Panc1 (cell line): ENCODE measurements around the gene GAL3ST2. TPM values are rescaled to one million over a fixed set of nuclear protein-coding genes. Genes with fewer than 3 reads are reported as not detected.
A peak's percentile ranks its signal among the peaks of the same experiment; 100 is the strongest.
"Not testable (repeated sequence)": the region's sequence is repeated elsewhere in the genome, so short reads cannot be mapped to it uniquely, and the experiment has no call there.

Source experiments
- ATAC-seq: fragments of 200-7000 bp; cut with Tn5 transposase; 2 replicates; pipeline ENCODE4 v1.9.1; 2020; ENCODE audit warnings: mild to moderate bottlenecking, moderate library complexity
- BruUV-seq: library from RNA; stranded (reverse); fragments of 400-500 nt; replicated peaks from 2 replicates; lab custom pipeline; 2021; lab: Mats Ljungman, UMichigan
- CTCF ChIA-PET: fragments of 300-600 bp; sonication (Branson Sonifier 250); formaldehyde crosslinking; loops from one replicate; lab custom pipeline; 2022; ENCODE audit warnings: antibody characterized with exemption; lab: Charles Lee
- POLR2A ChIA-PET: fragments of 300-600 bp; sonication (Branson Sonifier 250); formaldehyde crosslinking; loops from one replicate; lab custom pipeline; 2022; ENCODE audit warnings: antibody characterized with exemption; lab: Charles Lee
- DNase-seq: peaks from one replicate; pipeline ENCODE4 v3.0.0-alpha.2; 2010; ENCODE audit warnings: low read depth, low spot score
- H3K27ac ChIP-seq: 2 replicates; pipeline ENCODE4 v1.5.1; 2011; ENCODE audit warnings: mild to moderate bottlenecking, low read length, inconsistent platforms
- H3K27me3 ChIP-seq: fragments of 200-500 bp; sonication (Bioruptor generic); 2 replicates; pipeline ENCODE4 v1.6.0; 2014; ENCODE audit warnings: low read length, inconsistent platforms; ENCODE audit not compliant: control insufficient read depth, insufficient read depth
- H3K36me3 ChIP-seq: fragments of 200-500 bp; sonication (Bioruptor generic); 2 replicates; pipeline ENCODE4 v1.5.1; 2014; ENCODE audit warnings: inconsistent platforms, mild to moderate bottlenecking, low read length, moderate library complexity; ENCODE audit not compliant: control insufficient read depth, insufficient read depth
- H3K4me1 ChIP-seq: 2 replicates; pipeline ENCODE4 v1.5.1; 2011; ENCODE audit warnings: inconsistent platforms, mild to moderate bottlenecking, low read length, moderate library complexity; ENCODE audit not compliant: control insufficient read depth, insufficient read depth
- H3K4me3 ChIP-seq, 2 experiments: 2 replicates each; pipeline ENCODE4 v1.5.1; 2011 to 2012; ENCODE audit warnings: low read depth in 2 of 2, low read length in 2 of 2, mild to moderate bottlenecking in 2 of 2, inconsistent platforms in 1 of 2, moderate library complexity in 1 of 2
- H3K9me3 ChIP-seq: fragments of 200-500 bp; sonication (Bioruptor generic); 2 replicates; pipeline ENCODE4 v1.5.1; 2014; ENCODE audit warnings: low read depth, mild to moderate bottlenecking, inconsistent platforms, low read length, moderate library complexity; ENCODE audit not compliant: control insufficient read depth, insufficient read depth
- CTCF ChIP-seq: fragments of 450-650 bp; IDR thresholded peaks from 2 replicates; pipeline ENCODE4 v1.5.1; 2017; ENCODE audit warnings: mild to moderate bottlenecking
- POLR2AphosphoS5 ChIP-seq: IDR thresholded peaks from 2 replicates; pipeline ENCODE4 v1.6.1; 2012; ENCODE audit warnings: mild to moderate bottlenecking, low read depth, low read length, moderate library complexity
- REST ChIP-seq, 2 experiments: IDR thresholded peaks; 2 replicates each; pipeline ENCODE4 v1.6.1; 2011 to 2012; ENCODE audit warnings: low read depth in 2 of 2, control low read depth in 1 of 2, low read length in 1 of 2, mild to moderate bottlenecking in 1 of 2, moderate library complexity in 1 of 2; ENCODE audit not compliant: insufficient read depth in 1 of 2
- SIN3A ChIP-seq: IDR thresholded peaks from 2 replicates; pipeline ENCODE4 v1.6.1; 2012; ENCODE audit warnings: low read depth, mild to moderate bottlenecking, low read length, moderate library complexity, borderline replicate concordance; ENCODE audit not compliant: insufficient read depth
- TCF7L2 ChIP-seq: IDR thresholded peaks from 2 replicates; pipeline ENCODE4 v1.6.1; 2011; ENCODE audit warnings: mild to moderate bottlenecking, low read depth, low read length, inconsistent platforms
- in situ Hi-C: cut with HindIII; loops from 2 replicates; pipeline ENCODE4 v1.10.0; 2016; ENCODE audit warnings: low sequenced_read_pairs, low pct_unique_long_range_greater_than_20kb
- intact Hi-C: fragments of 100-400 bp; cut with micrococcal nuclease; formaldehyde crosslinking; loops from one replicate; pipeline ENCODE4 v1.10.0; 2022; ENCODE audit not compliant: unreplicated experiment
- total RNA-seq: library from RNA; stranded (reverse); gene quantifications from one replicate; pipeline ENCODE4 v1.2.1, GENCODE V29; 2021; ENCODE audit not compliant: unreplicated experiment

The GAL3ST2 gene
- total RNA-seq, 1 experiment from 2014 or later = 1.6 TPM

- H3K36me3 ChIP-seq = no peaks in the 10 kb centered on the region
- no peak for DNase-seq
- in situ Hi-C loops (no loop called here), intact Hi-C loops (no loop called here)
- POLR2A ChIA-PET = no interaction called here
- H3K4me3 ChIP-seq = no peak overlapping the region
- peaks cover 6% of the 10 kb centered on the region; the same call in 1 of the 2 replicates for H3K9me3 ChIP-seq
- CTCF ChIA-PET = interaction anchor here (0.5 kb wide), 1 partner anchor 47 kb away, joined by 9 read pairs; no protein-coding TSS in a partner anchor
- BruUV-seq = no TSS peak
- ATAC-seq = peak; percentile 27; the same call in 1 of the 2 replicates
- TF ChIP-seq CTCF (no peak), TCF7L2 (no peak), POLR2AphosphoS5 (no peak), REST (IDR thresholded peaks at IDR 0.05; ENCODE audit: insufficient read depth in 1 of 2, low read depth in 2 of 2, low read length in 1 of 2) (no peak), SIN3A (no peak)
- H3K4me1 ChIP-seq = peaks cover 28% of the 10 kb centered on the region
- no peak overlapping the region; the same call in 1 of the 2 replicates for H3K27ac ChIP-seq
- no peaks in the 10 kb centered on the region for H3K27me3 ChIP-seq
These were observed 1.3 kb downstream of the GAL3ST2 start for GRCh38 chr2:241777686-241778627.

GRCh38 chr2:241780939-241781569 lies 4.4 kb downstream of the GAL3ST2 start:
- in situ Hi-C loops = no loop called here
- BruUV-seq = no TSS peak
- Histone ChIP-seq H3K36me3 (no peaks in the 10 kb centered on the region), H3K27me3 (no peaks in the 10 kb centered on the region), H3K27ac (no peak overlapping the region), H3K9me3 (peaks cover 11% of the 10 kb centered on the region; the same call in 1 of the 2 replicates), H3K4me1 (peaks cover 4% of the 10 kb centered on the region; the same call in 1 of the 2 replicates), H3K4me3 (no peak overlapping the region)
- no peak for TF ChIP-seq POLR2AphosphoS5
- TF ChIP-seq SIN3A = no peak
- no peak for TF ChIP-seq REST (IDR thresholded peaks at IDR 0.05; ENCODE audit: insufficient read depth in 1 of 2, low read depth in 2 of 2, low read length in 1 of 2)
- TF ChIP-seq TCF7L2 = no peak
- TF ChIP-seq CTCF = no peak
- ChIA-PET CTCF (no interaction called here), POLR2A (no interaction called here)
- DNase-seq (no peak), ATAC-seq (no peak)
- intact Hi-C loops = no loop called here

- CTCF ChIA-PET, intact Hi-C loops, H3K27me3 ChIP-seq, ATAC-seq, H3K4me1 ChIP-seq, BruUV-seq, in situ Hi-C loops, POLR2A ChIA-PET, H3K27ac ChIP-seq, H3K4me3 ChIP-seq, H3K36me3 ChIP-seq, DNase-seq: not testable (repeated sequence)
- peaks cover 11% of the 10 kb centered on the region; the same call in 1 of the 2 replicates for H3K9me3 ChIP-seq
These were observed 5.4 kb downstream of the GAL3ST2 start for GRCh38 chr2:241782053-241782452.
